NCI-H2107 treated with DMSO at 0.1 percent for 48 hours (cell line): ENCODE data around the gene SPATC1L.

ENCODE experiments used
- DNase-seq: peaks from one replicate; lab custom pipeline; 2025; ENCODE audit not compliant: unreplicated experiment; lab: John Stamatoyannopoulos, UW

SPATC1L gene

DNA sequence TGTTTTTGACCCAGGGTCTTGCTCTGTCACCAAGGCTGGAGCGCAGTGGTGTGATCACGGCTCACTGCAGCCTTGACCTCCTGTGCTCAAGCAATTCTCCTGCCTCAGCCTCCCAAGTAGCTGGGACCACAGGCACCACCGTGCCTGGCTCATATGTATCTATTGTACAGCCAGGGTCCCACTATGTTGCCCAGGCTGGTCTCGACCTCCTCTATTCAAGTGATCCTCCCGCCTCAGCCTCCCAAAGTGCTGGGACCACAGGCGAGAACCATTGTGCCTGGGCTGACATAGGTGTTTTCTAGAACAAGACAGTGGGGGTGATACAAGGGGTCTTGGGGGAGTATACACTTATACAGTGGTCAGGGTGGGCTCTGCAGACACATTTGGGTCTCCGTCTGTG, 46.4 kb downstream of the SPATC1L start:
- DNase-seq, result no peak

DNA sequence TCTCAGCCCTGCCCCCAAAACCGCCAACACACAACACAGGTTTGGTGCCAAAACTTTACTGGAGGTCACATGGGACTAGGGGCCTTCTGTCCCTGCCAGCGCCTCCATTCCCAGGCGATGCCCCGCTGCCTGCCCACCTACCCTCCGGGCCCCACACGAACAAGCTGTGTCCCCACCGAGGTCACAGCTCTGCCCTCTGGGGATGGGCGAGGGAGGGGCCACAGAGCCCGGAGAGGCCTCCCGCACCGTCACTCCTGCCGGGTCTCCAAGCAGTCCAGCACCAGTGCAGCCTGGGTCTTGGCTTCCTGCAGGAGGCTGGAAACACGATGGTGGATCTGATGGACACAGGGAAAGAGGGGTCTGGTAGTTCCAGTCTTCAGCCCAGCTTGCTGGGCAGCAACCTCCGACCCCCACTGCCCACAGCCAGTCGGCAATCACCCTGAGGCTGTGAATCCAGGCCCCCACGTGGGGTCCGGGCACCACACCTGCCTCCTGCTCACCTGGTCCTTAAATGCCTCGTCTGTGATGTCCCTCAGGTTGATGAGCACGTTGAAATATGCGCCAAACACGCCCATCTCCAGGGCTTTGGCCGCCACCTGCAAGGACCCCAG, 47.4 kb downstream of the SPATC1L start:
- DNase-seq, result no peak

DNA sequence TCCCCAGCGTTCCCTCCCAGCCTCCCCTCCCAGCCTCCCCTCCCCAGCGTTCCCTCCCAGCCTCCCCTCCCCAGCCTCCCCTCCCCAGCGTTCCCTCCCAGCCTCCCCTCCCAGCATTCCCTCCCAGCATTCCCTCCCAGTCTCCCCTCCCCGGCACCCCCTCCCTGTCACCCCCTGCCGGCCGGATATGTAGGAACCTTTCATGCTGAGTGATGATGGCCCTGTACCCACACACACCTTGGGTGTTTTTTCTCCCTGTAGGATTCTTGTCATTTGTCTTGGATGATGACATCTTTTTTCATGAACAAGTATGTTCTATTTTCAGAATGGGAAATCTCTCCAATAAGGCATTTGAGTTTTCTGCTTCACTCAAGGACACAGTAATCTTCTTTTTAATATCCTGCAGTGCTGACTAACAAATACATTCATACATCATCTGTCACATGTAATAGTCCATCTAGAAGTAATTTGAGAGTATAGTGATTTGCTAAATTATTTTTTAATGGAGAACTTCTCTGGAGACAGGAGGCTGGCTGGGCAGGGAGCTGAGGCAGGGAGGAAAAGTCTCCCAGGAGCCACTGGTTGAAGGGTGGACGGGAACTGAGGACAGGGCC, 48.4 kb downstream of the SPATC1L start:
- no peak for DNase-seq

DNA sequence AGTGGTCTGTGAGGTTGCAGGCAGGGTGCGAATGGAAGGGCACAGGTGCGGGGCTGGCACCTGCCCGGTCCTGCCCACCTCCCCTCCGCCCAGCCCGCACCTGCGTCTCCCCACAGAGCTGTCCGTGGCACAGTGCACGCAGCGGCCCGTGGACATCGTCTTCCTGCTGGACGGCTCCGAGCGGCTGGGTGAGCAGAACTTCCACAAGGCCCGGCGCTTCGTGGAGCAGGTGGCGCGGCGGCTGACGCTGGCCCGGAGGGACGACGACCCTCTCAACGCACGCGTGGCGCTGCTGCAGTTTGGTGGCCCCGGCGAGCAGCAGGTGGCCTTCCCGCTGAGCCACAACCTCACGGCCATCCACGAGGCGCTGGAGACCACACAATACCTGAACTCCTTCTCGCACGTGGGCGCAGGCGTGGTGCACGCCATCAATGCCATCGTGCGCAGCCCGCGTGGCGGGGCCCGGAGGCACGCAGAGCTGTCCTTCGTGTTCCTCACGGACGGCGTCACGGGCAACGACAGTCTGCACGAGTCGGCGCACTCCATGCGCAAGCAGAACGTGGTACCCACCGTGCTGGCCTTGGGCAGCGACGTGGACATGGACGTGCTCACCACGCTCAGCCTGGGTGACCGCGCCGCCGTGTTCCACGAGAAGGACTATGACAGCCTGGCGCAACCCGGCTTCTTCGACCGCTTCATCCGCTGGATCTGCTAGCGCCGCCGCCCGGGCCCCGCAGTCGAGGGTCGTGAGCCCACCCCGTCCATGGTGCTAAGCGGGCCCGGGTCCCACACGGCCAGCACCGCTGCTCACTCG, 52.2 kb downstream of the SPATC1L start:
- DNase-seq, result no peak

DNA sequence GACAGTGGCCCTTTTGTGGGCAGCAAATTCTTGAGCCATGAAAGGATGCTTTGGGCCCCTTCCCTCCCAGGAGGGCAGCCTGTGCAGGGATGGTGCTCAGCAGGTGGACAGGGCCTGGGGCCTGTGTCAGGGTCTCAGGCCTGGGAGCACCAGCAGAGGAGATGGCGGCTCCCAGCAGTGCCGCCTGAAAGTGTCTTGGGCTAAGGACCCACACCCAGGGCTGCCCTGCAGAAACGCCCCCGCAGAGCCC, 52.7 kb downstream of the SPATC1L start:
- no peak for DNase-seq

DNA sequence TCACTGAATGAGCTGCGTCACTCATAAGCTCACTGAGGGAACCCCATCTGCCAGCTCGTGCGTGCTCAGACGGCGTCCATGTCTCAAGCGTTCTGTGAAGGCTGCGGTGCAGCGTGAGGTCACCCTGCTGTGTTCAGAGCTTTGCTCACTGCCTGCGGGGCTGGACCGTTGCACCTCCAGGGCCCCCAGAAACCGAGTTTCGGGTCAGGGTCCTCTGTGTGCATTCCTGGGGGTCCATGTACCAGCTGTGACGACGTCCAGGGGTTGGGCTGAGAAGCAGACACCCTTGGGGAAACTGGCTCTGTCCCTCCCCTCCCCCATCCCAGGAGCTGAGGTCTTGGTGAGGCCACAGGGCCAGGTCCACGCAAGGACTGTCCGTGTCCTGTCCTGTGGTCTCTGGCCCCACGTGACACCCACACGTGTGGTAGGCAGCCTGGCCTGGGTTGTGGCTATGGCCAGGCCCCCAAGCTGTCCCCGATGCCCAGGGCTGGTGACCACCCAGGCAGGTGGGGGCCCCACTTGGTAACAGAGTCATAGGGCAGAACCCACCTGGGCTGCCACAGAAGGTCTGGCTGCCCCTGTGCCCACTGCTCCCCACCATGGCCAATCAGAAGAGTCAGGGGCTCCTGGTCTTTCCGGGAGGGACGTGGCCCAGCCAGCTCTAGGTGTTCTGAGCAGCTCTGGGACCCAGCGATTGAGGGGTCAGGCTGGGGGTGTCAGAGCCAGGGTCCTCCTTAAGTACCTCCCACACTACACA, 53.2 kb downstream of the SPATC1L start:
- no peak for DNase-seq

DNA sequence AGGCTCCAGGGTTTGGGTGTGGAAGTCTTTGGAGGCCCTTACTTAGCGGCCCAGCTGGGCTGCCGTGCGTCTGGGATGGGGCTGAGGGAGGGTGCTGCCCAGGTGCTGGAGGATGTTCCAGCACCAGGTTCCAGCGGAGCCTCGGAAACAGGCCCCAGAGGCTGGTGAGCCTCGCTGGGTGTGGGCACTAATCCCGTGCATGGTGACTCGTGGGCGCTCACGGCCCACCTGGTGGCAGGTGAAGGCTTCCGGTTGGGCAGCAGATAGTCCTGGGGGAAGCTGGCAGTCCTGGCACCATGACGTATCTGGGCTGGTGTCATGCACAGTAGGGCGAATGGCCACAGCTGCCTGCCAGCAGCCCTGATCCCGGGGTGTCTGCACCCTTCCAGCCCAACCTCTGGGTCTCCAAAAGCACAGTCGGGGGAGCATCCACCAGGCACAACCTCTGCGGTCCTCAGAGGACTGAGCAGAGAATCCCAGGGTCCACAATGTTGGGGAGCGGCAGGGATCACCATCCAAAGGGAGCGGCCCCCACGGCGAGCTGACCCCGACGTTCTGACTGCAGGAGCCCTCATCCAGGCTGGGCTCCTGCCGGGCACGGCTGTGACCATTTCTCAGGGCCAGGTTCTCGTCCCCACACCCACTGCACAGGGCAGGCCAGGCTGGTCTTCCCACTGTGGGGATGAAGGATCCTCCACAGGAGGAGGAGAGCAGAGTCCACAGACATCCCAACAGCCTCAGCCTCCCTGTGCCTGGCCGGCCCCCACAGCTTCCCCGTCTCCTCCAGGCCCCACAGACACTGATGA, 54.2 kb downstream of the SPATC1L start:
- no peak for DNase-seq

DNA sequence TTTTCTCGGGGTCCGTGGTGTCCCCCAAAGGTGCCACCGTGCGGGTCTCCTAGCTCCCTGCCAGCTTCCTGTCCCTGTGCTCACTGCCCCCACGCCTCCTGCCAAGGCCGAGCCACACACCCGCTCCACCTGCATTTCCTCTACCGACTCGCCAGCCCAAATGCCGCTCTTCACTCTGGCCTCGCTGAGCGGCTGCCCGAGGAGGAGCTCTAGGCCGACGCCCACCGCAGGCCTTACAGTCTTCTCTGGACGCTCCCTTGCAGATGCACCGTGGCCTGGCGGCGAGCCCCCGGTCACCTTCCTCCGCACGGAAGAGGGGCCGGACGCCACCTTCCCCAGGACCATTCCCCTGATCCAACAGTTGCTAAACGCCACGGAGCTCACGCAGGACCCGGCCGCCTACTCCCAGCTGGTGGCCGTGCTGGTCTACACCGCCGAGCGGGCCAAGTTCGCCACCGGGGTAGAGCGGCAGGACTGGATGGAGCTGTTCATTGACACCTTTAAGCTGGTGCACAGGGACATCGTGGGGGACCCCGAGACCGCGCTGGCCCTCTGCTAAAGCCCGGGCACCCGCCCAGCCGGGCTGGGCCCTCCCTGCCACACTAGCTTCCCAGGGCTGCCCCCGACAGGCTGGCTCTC, 55.2 kb downstream of the SPATC1L start:
- DNase-seq, result no peak

DNA sequence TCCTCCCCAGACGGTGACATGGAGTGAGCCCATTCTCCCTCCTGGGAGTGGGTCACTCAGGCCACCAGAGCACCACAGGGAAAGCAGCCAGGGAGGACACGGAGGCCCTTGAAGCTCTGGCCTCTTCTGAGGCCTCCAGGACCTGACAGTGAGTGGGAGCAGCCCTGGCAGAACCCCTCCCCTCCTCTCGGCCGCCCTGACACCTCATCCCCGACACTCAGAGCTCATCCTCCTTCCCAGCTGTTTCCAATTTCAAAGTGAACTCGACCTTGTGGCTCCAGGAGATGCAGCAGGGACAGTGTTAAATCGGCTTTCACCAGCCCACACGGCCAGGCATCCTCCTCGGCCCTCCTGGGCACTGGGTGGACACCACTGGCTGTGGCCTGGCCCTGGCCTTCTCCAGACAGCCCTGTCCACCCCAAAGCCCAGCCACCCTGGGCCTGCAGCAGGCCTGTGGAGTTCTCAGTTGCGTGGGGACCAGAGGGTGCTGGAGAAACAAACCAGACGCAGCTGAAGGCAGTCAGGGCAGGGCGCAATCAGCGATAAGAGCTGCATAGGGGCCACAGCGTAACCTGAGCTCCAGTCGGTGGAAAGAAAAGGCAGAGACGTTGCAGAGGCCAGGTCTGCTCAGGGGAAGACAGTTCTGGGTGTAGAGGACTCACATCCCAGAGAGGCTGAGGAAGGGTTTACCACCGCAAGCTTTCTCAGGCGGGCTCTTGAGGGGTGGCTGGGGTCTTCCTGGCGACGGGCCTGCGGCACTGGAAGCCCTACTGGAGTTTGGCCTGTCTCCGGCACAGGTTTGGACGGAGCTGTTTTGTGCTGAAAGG, 55.9 kb downstream of the SPATC1L start:
- peak; percentile 25 for DNase-seq

DNA sequence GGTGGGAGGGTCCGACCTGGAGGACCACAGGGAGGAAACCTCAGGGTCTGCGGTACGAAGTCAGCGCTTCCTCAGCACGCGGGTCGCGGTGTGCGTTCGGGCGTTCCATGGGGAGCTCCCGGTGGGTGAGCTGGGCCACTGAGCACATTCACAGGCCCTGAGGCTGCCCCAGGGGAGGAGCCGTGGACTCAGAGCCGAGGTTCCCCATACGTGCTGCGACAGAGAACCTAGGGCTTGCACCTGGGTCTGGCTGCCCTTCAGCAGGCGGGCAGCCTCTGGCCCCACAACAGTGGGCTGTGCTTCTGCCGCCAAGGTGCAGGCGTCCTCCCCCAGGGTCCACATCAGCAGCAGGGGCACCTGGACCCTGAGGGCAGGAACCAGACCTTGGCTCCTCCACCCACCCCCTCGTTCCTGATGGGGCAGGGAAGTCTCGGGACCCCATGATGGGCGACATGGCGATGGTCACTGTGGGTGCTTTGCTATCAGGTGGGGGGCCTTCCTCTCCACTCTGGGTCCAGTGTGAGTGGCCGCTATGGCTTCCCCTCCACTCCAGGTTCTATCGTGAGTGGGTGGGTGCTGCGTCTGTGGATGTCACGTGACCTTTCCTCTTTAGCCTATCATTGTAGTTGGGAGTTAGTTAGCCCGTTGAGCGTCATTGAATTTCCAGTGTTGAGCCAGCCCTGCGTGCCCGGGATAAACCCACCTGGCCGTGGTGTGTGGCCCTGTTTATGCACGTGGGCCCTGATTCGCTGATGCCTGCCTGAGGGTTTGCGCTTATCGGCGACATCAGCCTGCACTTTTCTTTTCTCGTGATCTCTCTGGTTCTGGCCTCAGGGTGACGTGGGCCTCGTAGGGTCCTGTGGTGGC, 56.8 kb downstream of the SPATC1L start:
- no peak for DNase-seq

DNA sequence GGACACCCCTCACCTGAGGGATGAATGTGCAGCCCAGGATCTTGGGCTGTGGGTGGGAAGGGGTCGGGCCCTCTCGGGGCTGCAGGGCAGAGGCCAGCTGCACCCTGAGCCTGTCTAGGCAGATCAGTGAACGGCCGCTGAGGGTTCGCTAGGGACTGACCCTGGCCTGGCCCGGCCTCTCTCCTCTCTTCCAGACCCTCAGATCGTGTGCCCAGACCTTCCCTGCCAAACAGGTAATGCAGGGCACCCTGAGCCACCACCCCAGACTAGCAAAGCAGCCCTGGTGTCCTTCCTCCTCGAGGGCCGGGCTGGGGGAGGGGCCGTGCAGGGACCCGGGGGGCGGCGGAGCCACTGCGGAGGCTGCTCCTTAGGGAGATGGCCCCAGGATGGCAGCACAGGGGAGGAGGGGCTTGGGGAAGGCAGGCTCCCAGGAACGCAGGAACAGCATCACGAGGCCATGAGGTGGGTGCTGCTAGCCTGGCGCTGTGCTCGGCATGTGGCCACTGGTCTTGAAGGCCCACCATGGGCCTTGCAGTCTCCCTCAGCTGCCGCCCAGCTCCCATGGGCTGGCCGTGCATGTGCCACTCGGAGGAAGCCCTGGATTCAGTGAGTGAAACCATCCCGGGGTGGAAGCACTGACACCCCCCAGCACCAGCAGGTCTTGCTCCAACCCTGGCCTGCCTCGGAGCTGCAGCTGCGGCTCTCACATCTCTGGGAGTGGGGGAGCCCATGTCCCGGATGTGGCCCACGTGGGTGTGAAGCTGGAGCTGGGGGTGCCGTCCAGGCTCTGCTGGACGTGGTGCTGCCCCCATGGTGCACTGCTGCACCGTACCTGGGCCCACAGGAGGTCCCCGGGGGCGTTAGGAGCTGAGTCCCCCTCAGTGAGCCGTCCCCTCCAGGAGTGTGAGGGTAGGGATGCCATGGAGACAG, 57.7 kb downstream of the SPATC1L start:
- DNase-seq, result no peak

DNA sequence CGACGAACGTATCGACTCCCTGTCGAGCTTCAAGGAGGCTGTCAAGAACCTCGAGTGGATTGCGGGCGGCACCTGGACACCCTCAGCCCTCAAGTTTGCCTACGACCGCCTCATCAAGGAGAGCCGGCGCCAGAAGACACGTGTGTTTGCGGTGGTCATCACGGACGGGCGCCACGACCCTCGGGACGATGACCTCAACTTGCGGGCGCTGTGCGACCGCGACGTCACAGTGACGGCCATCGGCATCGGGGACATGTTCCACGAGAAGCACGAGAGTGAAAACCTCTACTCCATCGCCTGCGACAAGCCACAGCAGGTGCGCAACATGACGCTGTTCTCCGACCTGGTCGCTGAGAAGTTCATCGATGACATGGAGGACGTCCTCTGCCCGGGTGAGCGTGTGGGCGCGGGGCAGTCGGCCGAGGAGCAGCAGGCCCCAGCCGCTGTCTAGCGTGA, 58.4 kb downstream of the SPATC1L start:
- no peak for DNase-seq

DNA sequence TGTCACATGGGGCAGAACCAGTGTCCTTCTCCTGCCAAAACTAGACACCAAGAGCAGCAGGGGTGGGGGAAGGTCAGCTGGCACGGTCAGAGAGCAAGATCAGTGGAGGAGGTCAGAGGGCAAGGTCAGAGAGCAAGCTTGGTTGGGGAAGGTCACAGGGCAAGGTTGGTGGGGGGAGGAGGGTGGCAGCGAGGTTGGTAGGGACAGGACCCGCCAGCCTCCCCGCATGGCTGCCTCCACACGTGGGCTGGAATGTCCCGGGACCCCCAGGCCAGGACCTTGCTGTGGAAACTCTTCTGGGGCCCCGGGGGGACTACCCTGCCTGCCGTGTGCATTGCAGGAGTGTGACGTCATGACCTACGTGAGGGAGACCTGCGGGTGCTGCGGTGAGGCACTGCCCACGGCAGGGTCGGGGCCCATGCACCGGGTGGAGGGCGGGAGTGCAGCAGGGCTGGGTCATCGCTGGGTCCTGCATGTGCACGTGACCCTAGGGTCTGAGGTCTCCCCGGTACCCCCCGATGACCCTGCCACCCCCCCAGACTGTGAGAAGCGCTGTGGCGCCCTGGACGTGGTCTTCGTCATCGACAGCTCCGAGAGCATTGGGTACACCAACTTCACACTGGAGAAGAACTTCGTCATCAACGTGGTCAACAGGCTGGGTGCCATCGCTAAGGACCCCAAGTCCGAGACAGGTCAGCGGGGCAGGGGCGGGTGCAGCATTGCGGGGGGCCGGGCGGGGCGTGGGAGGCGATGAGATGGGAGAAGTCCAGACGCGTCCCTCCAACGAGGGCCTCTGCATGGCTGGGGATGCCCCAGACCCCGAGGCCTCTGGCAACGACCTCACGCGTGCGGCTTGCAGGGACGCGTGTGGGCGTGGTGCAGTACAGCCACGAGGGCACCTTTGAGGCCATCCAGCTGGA, 59.1 kb downstream of the SPATC1L start:
- DNase-seq, result no peak

DNA sequence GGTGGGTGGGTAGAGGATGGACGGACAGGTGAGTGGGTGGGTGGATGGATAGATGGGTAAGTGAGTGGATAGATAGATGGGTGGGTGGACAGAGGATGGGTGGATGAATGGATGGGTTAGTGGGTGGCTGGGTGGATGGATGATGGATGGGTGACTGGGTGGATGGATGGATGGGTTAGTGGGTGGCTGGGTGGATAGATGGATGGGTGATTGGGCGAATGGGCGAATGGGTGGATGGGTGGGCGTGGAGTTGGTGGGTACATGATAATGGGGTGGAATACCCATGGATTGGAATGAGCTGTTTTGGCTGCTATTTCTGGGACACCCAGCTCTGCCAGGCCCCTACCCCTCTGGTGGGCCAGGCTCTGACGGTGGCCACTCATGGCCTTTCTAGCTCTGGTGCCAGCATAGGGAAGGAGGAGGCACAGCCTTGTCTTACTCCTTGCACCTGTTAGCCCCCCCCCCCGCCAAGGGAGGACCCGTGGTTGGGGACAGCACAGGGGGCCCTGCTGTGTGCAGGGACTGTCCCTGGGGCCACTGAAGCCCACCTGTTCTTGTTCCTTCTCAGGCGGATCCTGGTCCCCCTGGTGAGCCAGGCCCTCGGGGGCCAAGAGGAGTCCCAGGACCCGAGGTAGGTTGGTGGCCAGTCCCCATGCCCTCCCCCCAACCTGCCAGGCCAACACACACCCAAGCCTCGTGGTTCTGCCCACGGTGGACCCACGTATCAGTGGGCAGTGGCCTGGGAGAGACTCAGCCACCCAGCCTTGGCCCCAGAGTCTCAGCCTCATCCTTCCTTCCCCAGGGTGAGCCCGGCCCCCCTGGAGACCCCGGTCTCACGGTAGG, 60.0 kb downstream of the SPATC1L start:
- no peak for DNase-seq

DNA sequence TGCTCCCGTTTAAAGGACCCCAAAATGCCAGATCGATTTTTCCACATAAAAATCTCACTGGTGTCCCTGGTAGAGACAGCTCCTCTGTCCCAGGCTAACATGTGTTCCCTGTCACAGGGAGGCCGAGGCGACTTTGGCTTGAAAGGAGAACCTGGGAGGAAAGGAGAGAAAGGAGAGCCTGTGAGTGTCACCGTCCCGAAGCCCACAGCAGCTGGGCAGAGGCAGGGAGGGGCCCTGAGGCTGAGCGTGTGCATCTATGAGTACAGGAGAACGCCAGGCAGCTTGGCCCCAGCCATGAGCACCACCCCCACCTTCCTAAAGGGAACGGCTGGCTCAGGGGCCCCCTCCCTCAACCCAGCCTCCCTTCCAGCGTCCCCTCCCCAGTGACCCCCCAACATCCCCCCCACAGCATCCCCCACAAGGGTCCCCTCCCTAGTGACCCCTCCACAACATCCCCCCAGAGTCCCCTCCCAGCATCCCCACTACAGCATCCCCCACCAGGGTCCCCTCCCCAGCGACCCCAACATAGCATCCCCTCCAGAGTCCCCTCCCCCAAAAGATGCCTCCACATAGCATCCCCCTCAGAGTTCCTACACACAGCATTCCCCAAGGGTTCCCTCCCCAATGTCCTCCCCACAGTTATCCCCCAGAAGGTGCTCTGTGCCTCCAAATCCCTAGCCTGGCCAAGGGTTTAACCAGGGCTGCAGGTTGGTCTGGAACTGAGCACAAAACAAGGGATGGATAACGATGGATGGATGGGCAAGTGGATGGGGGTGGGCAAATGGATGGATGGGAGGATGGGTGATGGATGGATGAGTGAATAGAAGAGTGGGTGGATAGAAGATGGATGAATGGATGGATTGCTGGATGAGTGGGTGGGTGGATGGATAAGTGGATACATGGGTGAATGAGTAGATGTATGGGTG, 61.2 kb downstream of the SPATC1L start:
- DNase-seq, result no peak
